GM21529 (cell line): ENCODE results near the gene UBXN11.
"Not testable (repeated sequence)": the region's sequence is repeated elsewhere in the genome, so short reads cannot be mapped to it uniquely, and the experiment has no call there.

ENCODE experiments used
- ATAC-seq: cut with Tn5 transposase; IDR thresholded peaks from one replicate; pipeline ENCODE4 v1.9.1; 2021; ENCODE audit not compliant: unreplicated experiment

UBXN11 gene

DNA sequence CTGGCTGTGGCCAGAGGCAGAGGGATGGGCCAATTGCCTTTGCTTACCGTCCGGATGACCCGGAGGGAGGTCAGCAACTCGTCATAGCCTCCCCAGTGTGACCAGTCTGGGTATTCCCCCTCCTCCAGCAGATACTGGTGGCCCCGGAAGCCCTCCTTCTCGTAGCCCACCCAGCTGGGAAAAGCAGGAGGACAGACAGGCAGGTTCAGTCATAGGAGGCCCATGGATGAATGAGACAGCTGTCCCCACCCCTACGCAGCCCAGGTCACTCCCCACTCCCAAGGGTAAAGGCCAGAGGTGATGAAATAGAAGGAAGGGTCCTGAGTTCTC lies 30.7 kb upstream of the UBXN11 start:
- no peak for ATAC-seq

DNA sequence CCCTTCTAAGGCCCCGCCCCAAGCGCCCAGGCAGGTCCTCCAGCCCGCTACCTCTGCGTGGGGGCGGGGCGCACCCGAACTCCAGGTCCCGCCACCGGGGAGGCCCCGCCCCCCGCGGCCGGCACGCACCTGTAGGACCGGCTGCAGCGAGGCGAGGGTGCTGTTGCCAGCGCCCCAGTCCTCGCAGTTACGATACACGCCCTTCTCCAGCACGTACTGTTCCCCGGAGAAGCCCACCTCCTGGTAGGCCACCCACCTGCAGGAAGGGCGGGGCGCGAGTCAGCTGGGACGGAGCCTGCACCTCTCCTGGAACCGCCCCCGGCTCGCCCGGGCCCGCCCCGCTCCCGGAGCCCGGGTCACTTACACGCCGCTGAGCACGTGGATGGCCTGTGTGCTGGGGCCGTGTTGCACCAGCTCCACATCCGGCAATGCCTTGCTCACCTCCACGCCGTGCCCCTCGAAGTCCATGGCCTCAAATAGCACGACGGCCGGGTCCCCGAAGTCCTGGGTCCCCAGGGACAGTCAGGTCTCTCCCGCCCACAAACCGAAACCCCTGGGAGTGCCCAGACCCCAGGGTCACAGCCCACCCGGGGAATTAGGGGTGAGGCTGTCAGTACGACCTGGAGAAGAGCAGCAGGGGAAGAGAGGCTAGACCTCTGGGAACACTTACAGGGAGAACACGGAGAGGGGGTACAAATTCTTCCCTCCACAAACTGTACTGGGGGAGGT lies 30.2 kb upstream of the UBXN11 start:
- ATAC-seq: peak; percentile 75

DNA sequence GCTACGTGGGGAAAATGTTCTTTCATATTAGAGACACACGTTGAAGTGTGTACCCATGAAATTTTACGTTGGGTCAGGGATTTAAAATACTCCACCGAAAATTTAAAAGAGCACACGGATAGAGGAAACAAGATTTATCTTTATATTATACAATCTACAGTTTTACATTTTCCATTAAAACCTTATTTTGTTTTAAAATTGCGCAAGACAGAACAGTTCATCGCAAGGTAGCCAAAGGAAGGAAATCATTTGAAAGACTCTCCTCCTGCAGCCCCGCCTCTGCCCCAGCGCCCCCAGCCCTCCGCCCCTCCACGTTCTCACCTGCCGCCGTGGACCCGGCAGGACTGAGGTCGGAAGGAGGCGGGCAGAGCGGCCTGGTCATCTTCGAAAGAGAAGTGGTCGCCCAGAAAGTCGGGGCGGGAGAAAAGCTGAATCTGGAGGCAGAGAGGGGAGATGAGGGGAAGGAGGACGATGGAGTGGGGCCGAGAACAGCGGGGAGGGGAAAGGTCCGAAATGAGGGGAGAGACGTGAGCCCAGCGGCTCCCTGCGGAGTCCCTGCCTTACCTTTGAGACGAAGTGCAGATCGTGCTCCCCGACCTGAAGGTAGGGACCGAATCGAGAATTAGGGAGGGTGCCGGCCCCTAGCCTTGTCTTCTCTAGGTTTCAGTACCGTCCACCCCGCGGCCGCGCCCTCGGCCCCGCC lies 29.5 kb upstream of the UBXN11 start:
- no peak for ATAC-seq

DNA sequence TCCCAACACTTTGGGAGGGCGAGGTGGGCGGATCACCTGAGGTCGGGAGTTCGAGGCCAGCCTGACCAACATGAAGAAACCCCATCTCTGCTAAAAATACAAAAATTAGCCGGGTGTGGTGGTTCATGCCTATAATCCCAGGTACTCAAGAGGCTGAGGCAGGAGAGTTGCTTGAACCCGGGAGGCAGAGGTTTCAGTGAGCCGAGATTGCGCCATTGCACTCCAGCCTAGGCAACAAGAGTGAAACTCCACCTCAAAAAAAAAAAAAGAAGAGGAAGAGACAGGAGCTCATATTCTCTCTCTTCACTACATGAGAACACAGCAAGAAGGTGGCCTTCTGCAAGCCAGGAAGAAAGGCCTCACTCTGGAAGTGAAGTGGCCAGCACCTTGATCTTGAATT lies 26.9 kb upstream of the UBXN11 start:
- not testable (repeated sequence) for ATAC-seq

DNA sequence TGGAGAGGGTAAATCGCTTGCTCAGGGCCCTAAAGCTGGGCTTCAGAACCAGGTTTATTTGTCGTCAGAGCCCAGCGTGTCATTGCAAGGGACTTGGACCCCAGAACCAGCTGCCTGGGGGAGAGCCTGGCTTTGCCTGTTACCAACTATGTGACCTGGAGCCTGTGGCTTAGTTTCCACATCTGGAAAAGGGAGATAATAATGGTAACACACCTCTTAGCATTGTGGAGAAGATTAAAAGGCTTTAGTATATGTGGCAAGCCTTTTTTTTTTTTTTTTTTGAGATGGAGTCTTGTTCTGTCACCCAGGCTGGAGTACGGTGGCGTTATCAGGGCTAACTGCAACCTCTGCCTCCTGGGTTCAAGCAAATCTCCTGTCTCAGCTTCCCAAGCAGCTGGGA lies 23.8 kb upstream of the UBXN11 start:
- no peak for ATAC-seq

DNA sequence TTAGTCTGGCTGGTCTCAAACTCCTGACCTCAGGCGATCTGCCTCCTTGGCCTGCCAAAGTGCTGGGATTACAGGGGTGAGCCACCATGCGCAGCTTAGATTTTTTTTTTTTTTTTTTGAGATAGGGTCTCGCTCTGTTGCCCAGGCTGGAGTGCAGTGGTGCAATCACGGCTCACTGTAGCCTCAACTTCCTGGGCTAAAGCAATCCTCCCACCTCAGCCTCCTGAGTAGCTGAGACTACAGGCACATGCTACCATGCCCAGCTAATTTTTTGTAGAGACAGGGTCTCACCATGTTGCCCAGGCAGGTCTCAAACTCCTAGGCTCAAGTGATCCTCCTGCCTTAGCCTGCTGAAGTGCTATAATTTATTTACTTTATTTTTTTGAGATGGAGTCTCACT lies 22.9 kb upstream of the UBXN11 start:
- ATAC-seq: not testable (repeated sequence)

DNA sequence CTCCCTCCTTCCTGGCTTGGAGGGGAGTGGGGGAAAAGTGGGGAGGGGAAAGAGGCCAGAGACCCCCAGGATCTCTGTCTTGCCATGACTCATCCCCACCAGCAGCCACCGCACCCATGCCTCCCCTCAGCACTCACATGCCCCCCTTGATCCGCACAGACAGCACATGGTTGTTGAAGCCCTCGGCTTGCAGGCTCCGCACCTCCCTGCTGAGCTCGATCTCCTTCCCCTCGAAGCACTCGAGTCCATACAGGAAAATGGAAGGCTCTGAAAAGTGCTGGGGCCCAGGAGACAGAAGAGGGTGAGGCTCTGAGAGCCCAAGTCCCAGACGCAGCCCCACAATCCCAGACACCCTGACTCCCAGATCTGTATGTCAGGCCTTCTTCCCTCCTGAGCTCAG lies 22.2 kb upstream of the UBXN11 start:
- ATAC-seq: no peak

DNA sequence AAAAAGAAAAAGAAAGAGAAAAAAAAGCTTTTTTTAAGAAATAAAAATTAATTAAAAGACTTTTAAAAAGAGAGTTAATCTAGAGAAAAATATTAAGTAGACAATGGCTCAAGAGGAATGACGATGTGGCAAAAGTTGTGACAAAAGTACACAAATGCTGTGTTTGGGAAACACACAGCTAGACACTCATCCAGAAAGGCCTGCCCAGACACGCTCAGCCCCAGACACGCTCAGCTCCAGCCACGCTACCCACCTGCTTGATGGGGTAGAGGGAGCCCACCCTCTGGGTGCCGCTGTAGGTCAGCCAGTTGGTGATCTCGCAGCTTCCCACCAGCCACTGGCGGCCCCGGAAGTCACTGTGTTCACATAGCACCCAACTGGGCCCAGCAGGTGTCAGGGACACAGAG lies 21.5 kb upstream of the UBXN11 start:
- ATAC-seq: no peak

DNA sequence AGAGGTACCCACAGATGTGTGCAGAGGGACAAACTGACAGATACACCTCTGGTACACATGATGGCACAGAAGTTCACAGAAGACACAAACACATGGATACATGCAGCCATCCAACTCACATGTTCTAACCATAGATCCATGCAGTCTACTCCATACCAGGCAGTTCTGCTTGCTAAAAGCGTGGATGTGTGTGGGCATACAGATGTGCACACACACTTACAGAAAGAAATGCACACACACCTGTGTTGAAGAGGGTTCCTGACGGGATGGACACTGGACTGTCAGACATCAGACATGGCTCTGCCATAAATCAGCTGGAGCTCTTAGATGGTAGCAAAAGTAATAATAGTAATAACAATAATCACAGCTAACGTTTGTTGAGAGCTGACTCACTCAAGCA lies 18.1 kb upstream of the UBXN11 start:
- no peak for ATAC-seq

DNA sequence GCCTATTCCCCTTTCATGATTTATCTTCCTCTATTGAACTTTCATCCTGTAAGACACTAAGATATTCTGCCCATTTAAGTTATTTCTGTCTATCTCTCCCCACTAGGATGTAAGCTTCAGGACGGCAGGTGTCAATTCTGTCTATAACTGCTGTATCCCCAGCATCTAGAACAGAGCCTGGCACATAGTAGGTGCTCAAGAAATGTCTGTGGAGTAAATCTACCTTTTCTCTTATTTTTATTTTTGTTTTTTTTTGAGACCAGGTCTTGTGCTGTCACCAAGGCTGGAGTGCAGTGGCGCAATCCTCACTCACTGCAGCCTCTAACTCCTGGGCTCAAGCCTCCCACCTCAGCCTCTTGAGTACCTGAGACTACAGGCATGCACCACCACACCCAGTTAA lies 16.9 kb upstream of the UBXN11 start:
- no peak for ATAC-seq

DNA sequence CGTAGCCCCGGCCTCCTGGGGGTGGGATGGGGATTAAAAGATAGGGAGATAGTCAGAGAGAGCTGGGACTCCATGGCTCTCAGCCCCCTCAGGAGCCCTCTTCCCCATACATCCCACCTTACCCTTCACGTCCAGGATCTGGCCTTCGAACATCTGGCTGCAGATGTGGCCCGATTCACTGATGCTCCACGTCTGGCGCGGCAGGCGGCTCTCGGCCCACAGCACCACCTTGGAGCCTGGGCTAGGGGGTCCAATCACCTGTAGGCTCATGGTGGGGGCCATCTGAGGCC lies 15.6 kb upstream of the UBXN11 start:
- ATAC-seq: no peak

DNA sequence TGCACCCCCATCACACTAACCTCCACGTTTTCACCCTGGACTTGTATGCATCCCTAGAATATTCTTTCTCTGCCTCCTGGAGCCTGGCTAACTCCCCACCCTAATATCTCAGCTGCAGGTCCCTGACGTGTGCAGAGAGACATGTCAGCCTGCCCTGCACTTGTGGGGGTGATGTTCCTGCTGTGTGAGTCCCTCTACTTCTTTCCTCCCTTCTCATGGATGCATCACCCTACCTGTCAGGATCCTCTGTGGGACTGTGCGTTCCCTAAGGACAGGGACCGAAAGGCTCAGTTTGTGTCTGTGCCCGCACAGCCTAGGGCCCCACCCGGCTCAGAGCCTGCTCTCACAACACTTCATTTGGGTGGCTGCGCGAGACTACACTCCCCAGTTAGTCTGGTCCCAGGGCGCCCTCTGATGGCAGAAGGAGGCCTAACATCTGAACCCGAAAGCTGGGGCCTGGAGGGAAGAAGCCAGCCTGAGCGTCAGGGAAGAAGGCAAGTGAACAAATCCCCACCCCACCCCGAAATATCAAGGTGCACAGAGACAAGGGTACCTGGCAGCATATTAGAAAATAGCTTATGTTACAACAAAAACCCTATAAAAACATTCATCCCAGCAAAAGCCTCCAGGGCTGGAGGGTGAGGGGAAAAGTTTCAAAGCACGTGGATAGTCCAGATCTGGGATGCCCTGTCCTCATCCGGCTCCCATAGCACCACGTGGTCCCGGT lies 15.0 kb upstream of the UBXN11 start:
- peak; percentile 26 for ATAC-seq

DNA sequence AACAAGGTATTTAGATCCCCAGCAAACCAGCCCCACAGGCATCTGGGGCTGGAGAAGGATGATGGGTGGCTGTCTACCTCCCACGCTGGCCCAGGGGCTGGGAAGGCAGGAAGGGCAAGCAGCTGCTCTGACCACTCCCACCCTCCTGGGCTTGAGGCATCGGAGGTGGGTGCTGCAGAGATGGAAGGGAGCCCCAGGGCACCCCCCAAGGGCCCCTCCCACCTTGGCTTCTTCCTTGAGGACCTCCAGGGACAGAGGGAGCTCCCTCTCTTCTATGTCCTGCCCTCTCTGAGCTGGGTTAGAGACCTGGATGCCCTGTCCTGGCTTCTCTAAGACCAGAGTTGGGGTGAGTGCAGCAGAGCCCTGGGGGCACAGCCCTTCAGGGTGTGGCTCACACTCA lies 14.5 kb upstream of the UBXN11 start:
- no peak for ATAC-seq

DNA sequence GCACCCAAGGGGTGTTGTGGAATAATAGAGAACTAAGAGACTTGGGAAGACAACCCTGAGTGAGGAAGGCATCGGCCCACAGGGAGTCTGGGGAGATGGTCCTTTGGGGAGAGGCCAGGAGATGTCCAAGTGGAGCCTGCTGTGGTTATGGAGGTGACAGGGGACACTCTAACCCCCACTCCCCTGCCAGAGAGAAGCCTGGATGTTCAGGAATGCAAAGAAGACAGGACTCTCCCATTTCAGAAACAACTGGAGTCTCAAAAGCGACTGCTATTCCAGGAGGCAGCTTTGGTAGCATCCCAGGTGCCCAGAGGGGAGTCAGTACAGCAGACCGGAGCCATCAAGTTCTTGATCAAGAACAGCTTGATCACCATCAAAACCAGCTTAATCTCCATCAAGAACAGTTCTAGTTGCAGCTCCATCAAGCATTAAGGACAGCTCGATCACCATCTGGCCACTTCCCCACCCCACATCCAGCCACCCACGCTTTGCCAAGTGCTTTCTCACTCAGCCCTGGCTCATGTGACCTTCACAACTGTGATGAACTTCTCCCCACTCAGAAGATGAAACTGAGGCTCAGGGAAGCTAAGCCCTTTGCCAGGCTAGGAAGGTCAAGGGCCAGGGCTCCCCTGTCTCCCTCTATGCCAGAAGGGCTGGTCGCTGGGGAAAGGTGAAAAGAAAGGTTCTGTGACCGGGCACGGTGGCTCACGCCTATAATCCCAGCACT lies 12.1 kb upstream of the UBXN11 start:
- no peak for ATAC-seq

DNA sequence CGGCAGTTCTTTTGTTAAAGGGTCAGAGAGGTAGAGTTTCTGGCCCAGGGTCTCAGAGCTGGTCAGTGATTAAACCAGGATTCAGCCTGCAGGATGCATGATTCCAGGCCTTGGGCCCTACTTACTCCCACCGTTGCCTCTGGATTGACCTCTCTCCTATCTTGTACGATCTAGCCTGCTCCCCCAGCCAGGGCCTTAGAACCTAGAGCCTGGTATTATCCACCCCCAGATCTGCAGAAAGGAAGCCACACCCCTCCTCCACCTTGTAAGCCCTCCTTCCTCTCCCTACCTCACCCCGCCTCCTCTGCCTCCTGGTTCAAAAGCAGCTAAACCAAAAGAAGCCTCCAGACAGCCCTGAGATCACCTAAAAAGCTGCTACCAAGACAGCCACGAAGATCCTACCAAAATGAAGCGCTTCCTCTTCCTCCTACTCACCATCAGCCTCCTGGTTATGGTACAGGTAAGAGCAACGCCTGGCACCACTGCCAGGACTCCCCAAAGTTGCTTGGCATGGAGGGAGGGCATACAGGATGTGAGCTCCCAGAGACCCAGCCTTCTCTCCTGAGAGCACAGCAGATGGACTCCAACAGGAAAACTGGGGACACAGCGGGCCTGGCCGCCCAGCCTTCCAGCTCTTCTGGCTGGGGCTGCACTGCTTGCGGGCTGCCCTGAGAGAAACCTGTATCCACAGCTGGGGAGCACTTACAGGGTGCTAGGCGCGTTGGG lies 11.3 kb upstream of the UBXN11 start, which contains the start of gene CD52:
Gene CD52, plus strand, starts transcription at position 347 of the 726 bp plus-strand sequence. Its CDS starts 60 bp downstream, at position 407.
- ATAC-seq: peak; percentile 48

DNA sequence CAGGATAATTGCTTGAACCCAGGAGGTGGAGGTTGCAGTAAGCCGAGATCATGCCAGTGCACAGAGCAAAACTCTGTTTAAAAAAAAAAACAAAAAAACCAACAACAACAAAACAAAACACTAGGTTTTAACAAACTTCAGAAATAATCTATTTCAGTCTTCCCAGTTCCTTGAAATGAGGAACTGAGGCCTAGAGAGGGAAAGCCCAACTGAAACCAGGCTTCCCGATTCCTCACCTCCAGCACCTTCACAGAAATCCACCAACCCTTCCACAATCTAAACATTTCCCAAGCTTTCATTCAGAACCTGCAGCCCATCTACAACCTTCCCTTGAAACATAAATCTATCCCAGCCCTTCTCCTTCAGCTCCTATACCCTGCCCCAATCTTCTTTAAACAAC lies 10.7 kb upstream of the UBXN11 start:
- ATAC-seq: no peak

DNA sequence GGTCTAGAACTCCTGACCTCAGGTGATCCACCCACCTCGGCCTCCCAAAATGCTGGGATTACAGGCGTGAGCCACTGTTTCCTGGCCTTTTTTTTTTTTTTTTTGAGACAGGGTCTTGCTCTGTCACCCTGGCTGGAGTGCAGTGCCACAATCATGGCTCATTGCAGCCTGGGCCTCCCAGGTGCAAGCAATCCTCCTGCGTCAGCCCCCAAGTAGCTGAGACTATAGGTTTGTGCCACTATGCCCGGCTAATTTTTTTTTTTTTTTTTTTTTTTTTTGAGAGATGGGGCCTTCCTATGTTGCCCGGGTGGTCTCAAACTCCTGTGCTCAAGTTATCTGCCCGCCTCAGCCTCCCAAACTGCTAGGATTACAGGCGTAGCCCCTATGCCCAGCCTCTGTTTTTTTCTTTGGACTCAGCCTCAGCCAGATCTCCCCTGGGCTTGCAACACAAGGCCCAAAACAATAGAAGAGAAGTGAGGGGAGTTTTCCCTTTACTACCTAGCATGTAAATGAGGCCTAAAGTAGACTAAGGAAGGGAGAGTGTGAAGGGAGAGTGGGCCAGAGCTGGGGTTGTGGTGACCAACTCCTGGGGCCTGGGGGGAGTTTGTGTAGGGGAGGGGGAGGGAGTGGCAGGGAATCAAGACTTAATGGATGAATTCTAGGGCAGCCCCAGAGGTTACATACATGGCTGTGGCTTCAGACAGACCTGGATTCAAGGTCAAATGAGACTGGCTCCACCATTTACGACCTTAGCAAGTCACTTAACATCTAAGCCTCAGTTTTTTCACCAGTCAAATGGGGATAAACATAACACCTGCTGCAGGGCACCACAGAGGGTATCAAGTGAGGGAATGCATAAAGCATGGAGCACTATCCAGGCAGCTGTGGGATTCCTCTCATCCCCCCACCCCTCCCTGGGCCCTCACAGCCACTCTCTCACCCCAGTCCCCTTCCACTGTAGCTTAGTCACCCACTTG lies 9.7 kb upstream of the UBXN11 start:
- no peak for ATAC-seq

DNA sequence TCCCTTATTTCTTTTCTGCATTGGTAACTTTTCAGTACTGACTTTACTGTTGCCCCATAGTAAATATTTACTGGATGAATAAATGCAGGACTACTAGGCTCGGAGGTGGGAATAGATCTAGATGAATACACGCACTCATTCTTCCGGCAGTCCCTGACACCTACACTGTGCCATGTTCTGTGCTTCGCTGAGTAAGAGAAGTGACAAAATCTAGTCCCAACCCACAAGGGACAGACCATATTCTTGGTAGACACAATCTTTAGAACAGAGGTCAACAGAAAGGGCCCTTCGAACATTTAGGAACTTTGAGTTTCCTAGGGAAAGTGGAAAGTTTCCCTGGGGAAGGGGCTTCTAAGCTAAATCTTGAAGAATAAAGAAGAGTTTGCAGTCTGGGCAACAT lies 8.1 kb upstream of the UBXN11 start:
- ATAC-seq: no peak

DNA sequence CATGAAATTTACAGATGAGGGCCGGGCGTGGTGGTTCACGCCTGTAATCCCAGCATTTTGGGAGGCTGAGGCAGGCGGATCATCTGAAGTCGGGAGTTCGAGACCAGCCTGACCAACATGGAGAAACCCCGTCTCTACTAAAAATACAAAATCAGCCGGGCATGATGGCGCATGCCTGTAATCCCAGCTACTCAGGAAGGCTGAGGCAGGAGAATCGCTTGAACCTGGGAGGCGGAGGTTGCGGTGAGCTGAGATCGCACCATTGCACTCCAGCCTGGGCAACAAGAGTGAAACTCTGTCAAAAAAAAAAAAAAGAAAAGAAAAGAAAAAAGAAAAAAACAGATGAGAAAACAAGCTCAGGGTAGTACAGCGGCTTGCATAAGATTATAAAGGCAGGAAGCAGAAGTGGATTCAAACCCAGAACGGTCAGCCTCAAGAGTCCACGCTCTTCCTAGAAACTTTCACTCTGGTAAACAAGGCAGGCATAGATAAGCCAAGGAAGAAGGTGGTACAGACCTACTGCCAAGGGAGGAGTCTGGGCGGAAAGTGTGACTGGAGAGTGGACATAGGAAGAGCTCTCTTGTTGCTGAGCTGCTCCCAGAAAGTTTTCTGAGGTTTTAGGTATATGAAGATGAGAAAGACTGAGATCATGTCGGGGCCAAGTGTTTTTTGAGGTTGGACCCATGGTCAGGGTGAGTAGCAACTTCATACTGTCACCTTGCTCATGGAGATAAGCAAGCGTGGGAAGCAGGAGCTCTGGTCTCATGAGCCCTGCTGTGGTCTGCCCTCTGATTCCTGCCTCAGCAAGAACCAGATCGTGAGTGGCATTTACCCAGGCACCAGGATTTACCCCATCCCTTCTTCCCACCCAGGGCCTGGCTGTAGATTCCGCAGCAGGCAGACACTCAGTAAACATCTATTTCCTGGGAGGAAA lies 1.8 kb upstream of the UBXN11 start:
- ATAC-seq: not testable (repeated sequence)
